Fibroblast of the aortic adventitia (primary cell): ENCODE measurements around the gene ADNP2. TPM values are rescaled to one million over a fixed set of nuclear protein-coding genes. Genes with fewer than 3 reads are reported as not detected.

Source experiments
- DNase-seq: peaks from one replicate; pipeline ENCODE4 v3.0.0-alpha.2; 2010; ENCODE audit warnings: low read depth
- H3K4me3 ChIP-seq: 2 replicates; pipeline ENCODE4 v1.5.1; 2011; ENCODE audit warnings: low read depth, mild to moderate bottlenecking, control low read depth, low read length, moderate library complexity
- CTCF ChIP-seq: IDR thresholded peaks from 2 replicates; pipeline ENCODE4 v1.5.1; 2011; ENCODE audit warnings: mild to moderate bottlenecking, low read length, control low read depth, inconsistent platforms; ENCODE audit not compliant: insufficient read depth
- total RNA-seq: library from RNA; depleted of rRNA; stranded (reverse); fragments of >200 nt; gene quantifications from 2 replicates; pipeline ENCODE4 v1.2.3, GENCODE V29; 2012; ENCODE audit warnings: low replicate concordance

Gene ADNP2
- total RNA-seq, 1 donor = 23.9 TPM

GRCh38 chr18:80149667-80150066, 40.6 kb downstream of the ADNP2 start:
- no peak overlapping the region for H3K4me3 ChIP-seq
- no peak for DNase-seq
- TF ChIP-seq CTCF = no peak

- peak; percentile 29 for DNase-seq
- TF ChIP-seq CTCF = peak; percentile 51
- no peak overlapping the region for H3K4me3 ChIP-seq
These were observed 45.2 kb downstream of the ADNP2 start for GRCh38 chr18:80154293-80154692.

GRCh38 chr18:80157708-80158343, 48.8 kb downstream of the ADNP2 start:
- peak; percentile 99 for TF ChIP-seq CTCF
- no peak overlapping the region for H3K4me3 ChIP-seq
- DNase-seq = peak; percentile 83

GRCh38 chr18:80158365-80158764, 49.3 kb downstream of the ADNP2 start:
- TF ChIP-seq CTCF = no peak
- no peak for DNase-seq
- H3K4me3 ChIP-seq = no peak overlapping the region

GRCh38 chr18:80159713-80160636, 50.9 kb downstream of the ADNP2 start:
- H3K4me3 ChIP-seq = no peak overlapping the region
- peak; percentile 48 for TF ChIP-seq CTCF
- peak; percentile 8 for DNase-seq

- no peak for DNase-seq
These were observed 52.8 kb downstream of the ADNP2 start for GRCh38 chr18:80161781-80162417.

More at GRCh38 chr18:80161781-80162417, 52.8 kb downstream of the ADNP2 start:
- no peak overlapping the region for H3K4me3 ChIP-seq
- no peak for TF ChIP-seq CTCF
